ENCODE measurements around the gene BMPER.

- no peak for TF ChIP-seq ZC3H10 (CRISPR knock-in tag; IDR thresholded peaks at IDR 0.05)
- no peak for TF ChIP-seq PPARA (CRISPR knock-in tag; IDR thresholded peaks at IDR 0.05; ENCODE audit: borderline replicate concordance)
- TF ChIP-seq CSDC2 (CRISPR knock-in tag; IDR thresholded peaks at IDR 0.05), result no peak
- no peak for TF ChIP-seq ZNF70 (CRISPR knock-in tag; IDR thresholded peaks at IDR 0.05)
- TF ChIP-seq GLIS3 (CRISPR knock-in tag; IDR thresholded peaks at IDR 0.05), result no peak
- TF ChIP-seq PATZ1 (CRISPR knock-in tag; IDR thresholded peaks at IDR 0.05; ENCODE audit: borderline replicate concordance), result no peak
- no peak for TF ChIP-seq CSRNP3 (CRISPR knock-in tag; IDR thresholded peaks at IDR 0.05)
- no peak for TF ChIP-seq ARNTL (CRISPR knock-in tag; IDR thresholded peaks at IDR 0.05; ENCODE audit: borderline replicate concordance, low read depth)
- TF ChIP-seq ZNF565 (CRISPR knock-in tag; conservative IDR thresholded peaks at IDR 0.05; ENCODE audit: low read depth), result no peak
- TF ChIP-seq ZFP30 (CRISPR knock-in tag; IDR thresholded peaks at IDR 0.05), result no peak
- TF ChIP-seq ZFP3 (CRISPR knock-in tag; IDR thresholded peaks at IDR 0.05), result no peak
- TF ChIP-seq CREB5 (CRISPR knock-in tag; IDR thresholded peaks at IDR 0.05; ENCODE audit: low read depth), result no peak
These were observed 17.5 kb downstream of the BMPER start for GRCh38 chr7:33922820-33923219.

Measured in SK-N-SH treated with all-trans-retinoic acid at 6 μM for 48 hours (cell line).